ENCODE results near the gene SNHG17. TPM values are rescaled to one million over a fixed set of nuclear protein-coding genes. Genes with fewer than 3 reads are reported as not detected.

Gene SNHG17
- total and polyA plus RNA-seq, 2 donors (not counting 1 experiment from before 2014, with no cell fraction given): 49.6 to 78.0 TPM

GRCh38 chr20:38452880-38453624 lies 17.9 kb upstream of the SNHG17 start:
- no peak overlapping the region for H3K4me3 ChIP-seq (ENCODE audit: control extremely low read depth in 1 of 5, extremely low read depth in 1 of 5, insufficient read depth in 1 of 5, low read depth in 2 of 5, low read length in 4 of 5)
- no peak overlapping the region for H3K27ac Mint-ChIP-seq
- DNase-seq (no peak), ATAC-seq (ENCODE audit: low read depth) (no peak)
- no peak overlapping the region for H2AFZ ChIP-seq (ENCODE audit: insufficient read depth, low read depth, low read length, poor library complexity, severe bottlenecking)
- peaks cover 10% of the 10 kb centered on the region for H3K4me1 Mint-ChIP-seq
- no peaks in the 10 kb centered on the region for H3K9me3 ChIP-seq (ENCODE audit: control extremely low read depth in 1 of 3, control insufficient read depth in 2 of 3, insufficient read depth in 1 of 3, low read length in 2 of 3)
- H3K9me3 Mint-ChIP-seq (ENCODE audit: insufficient read depth): no peaks in the 10 kb centered on the region
- no peaks in the 10 kb centered on the region for H3K27me3 ChIP-seq (replicated peaks in 1 of 4; ENCODE audit: control extremely low read depth in 1 of 4, control insufficient read depth in 3 of 4, insufficient read depth in 4 of 4, low read length in 3 of 4)
- H3K4me2 ChIP-seq (replicated peaks; ENCODE audit: low read depth, low read length, poor library complexity, severe bottlenecking): no peak overlapping the region
- H3K9ac ChIP-seq (ENCODE audit: low read length): no peak overlapping the region
- H4K20me1 ChIP-seq (ENCODE audit: control insufficient read depth, insufficient read depth, low read length, poor library complexity, severe bottlenecking): no peaks in the 10 kb centered on the region
- TF ChIP-seq CTCF (IDR thresholded peaks at IDR 0.05): no peak
- TF ChIP-seq EZH2 (IDR thresholded peaks at IDR 0.05; ENCODE audit: borderline replicate concordance, insufficient read depth, low read depth, low read length, poor library complexity, severe bottlenecking): no peak
- H3K4me1 ChIP-seq (ENCODE audit: control insufficient read depth in 2 of 2, insufficient read depth in 2 of 2, low read length in 2 of 2): peaks cover 5 to 13% of the 10 kb centered on the region in 2 donors
- H3K36me3 ChIP-seq (replicated peaks in 1 of 2; ENCODE audit: control extremely low read depth in 1 of 2, control insufficient read depth in 1 of 2, extremely low read depth in 1 of 2, insufficient read depth in 2 of 2, low read length in 1 of 2): peaks cover 0 to 13% of the 10 kb centered on the region in 2 experiments
- no peak overlapping the region for H3K4me3 Mint-ChIP-seq
- H3K79me2 ChIP-seq (ENCODE audit: control insufficient read depth, insufficient read depth, low read length): no peaks in the 10 kb centered on the region
- H3K27me3 Mint-ChIP-seq: no peaks in the 10 kb centered on the region
- 100% methylated on average over 12 of the region's 19 CpGs for WGBS (ENCODE audit: insufficient coverage)
- CTCF ChIA-PET: interaction anchor here (1.1 kb wide), 2 partner anchors 15 to 18 kb away, joined by 3 read pairs; partner anchors contain the start of gene SNHG17
- POLR2A ChIA-PET: interaction anchor here (0.9 kb wide), 1 partner anchor 18 kb away, joined by 3 read pairs; the partner anchor contains the start of gene SNHG17
- H3K27ac ChIP-seq (ENCODE audit: low read length in 2 of 2): no peak overlapping the region
- intact Hi-C loops (cut with micrococcal nuclease): no loop called here

GRCh38 chr20:38450412-38450975 lies 15.4 kb upstream of the SNHG17 start:
- ATAC-seq (ENCODE audit: low read depth) (no peak), DNase-seq (no peak)
- Histone ChIP-seq H3K4me3 (ENCODE audit: control extremely low read depth in 1 of 5, extremely low read depth in 1 of 5, insufficient read depth in 1 of 5, low read depth in 2 of 5, low read length in 4 of 5) (no peak overlapping the region), H3K4me1 (ENCODE audit: control insufficient read depth in 2 of 2, insufficient read depth in 2 of 2, low read length in 2 of 2) (peaks cover 22 to 36% of the 10 kb centered on the region in 2 donors), H3K4me2 (replicated peaks; ENCODE audit: low read depth, low read length, poor library complexity, severe bottlenecking) (no peak overlapping the region), H3K36me3 (replicated peaks in 1 of 2; ENCODE audit: control extremely low read depth in 1 of 2, control insufficient read depth in 1 of 2, extremely low read depth in 1 of 2, insufficient read depth in 2 of 2, low read length in 1 of 2) (peaks cover 0 to 13% of the 10 kb centered on the region in 2 experiments), H2AFZ (ENCODE audit: insufficient read depth, low read depth, low read length, poor library complexity, severe bottlenecking) (no peak overlapping the region), H4K20me1 (ENCODE audit: control insufficient read depth, insufficient read depth, low read length, poor library complexity, severe bottlenecking) (no peaks in the 10 kb centered on the region), H3K27ac (ENCODE audit: low read length in 2 of 2) (no peak overlapping the region), H3K79me2 (ENCODE audit: control insufficient read depth, insufficient read depth, low read length) (no peaks in the 10 kb centered on the region), H3K9me3 (ENCODE audit: control extremely low read depth in 1 of 3, control insufficient read depth in 2 of 3, insufficient read depth in 1 of 3, low read length in 2 of 3) (peaks cover 0 to 4% (median 2%) of the 10 kb centered on the region in 3 donors), H3K27me3 (replicated peaks in 1 of 4; ENCODE audit: control extremely low read depth in 1 of 4, control insufficient read depth in 3 of 4, insufficient read depth in 4 of 4, low read length in 3 of 4) (no peaks in the 10 kb centered on the region), H3K9ac (ENCODE audit: low read length) (no peak overlapping the region)
- H3K27ac Mint-ChIP-seq: no peak overlapping the region
- peaks cover 25% of the 10 kb centered on the region for H3K4me1 Mint-ChIP-seq
- ChIA-PET CTCF (interaction anchor here (1.3 kb wide), 1 partner anchor 15 kb away, joined by 4 read pairs; the partner anchor contains the start of gene SNHG17), POLR2A (no interaction called here)
- intact Hi-C loops (cut with micrococcal nuclease): no loop called here
- 100% methylated on average over 5 of the region's 7 CpGs for WGBS (ENCODE audit: insufficient coverage)
- TF ChIP-seq EZH2 (IDR thresholded peaks at IDR 0.05; ENCODE audit: borderline replicate concordance, insufficient read depth, low read depth, low read length, poor library complexity, severe bottlenecking) (no peak), CTCF (IDR thresholded peaks at IDR 0.05) (no peak)
- no peaks in the 10 kb centered on the region for H3K27me3 Mint-ChIP-seq
- H3K4me3 Mint-ChIP-seq: no peak overlapping the region
- H3K9me3 Mint-ChIP-seq (ENCODE audit: insufficient read depth): peaks cover 2% of the 10 kb centered on the region

All from B cell (primary cell).